HS-27A (cell line): ENCODE results near the gene P2RX1.
"Not testable (repeated sequence)": the region's sequence is repeated elsewhere in the genome, so short reads cannot be mapped to it uniquely, and the experiment has no call there.

Source experiments
- DNase-seq: peaks from one replicate; pipeline ENCODE4 v3.0.0-alpha.2; 2012; ENCODE audit warnings: low read depth, missing footprints

Gene P2RX1

GRCh38 chr17:3857261-3858105, 58.8 kb downstream of the P2RX1 start:
- no peak for DNase-seq

GRCh38 chr17:3854204-3854603, 62.1 kb downstream of the P2RX1 start:
- DNase-seq: not testable (repeated sequence)

- DNase-seq: no peak
Measured at GRCh38 chr17:3852561-3852960, 63.7 kb downstream of the P2RX1 start.

GRCh38 chr17:3851461-3852100, 64.7 kb downstream of the P2RX1 start:
- no peak for DNase-seq

- no peak for DNase-seq
Measured at GRCh38 chr17:3848229-3848835, 67.9 kb downstream of the P2RX1 start.

- no peak for DNase-seq
Measured at GRCh38 chr17:3847165-3847670, 69.0 kb downstream of the P2RX1 start.
